Measurements from ENCODE around the gene ATXN1.

DNA sequence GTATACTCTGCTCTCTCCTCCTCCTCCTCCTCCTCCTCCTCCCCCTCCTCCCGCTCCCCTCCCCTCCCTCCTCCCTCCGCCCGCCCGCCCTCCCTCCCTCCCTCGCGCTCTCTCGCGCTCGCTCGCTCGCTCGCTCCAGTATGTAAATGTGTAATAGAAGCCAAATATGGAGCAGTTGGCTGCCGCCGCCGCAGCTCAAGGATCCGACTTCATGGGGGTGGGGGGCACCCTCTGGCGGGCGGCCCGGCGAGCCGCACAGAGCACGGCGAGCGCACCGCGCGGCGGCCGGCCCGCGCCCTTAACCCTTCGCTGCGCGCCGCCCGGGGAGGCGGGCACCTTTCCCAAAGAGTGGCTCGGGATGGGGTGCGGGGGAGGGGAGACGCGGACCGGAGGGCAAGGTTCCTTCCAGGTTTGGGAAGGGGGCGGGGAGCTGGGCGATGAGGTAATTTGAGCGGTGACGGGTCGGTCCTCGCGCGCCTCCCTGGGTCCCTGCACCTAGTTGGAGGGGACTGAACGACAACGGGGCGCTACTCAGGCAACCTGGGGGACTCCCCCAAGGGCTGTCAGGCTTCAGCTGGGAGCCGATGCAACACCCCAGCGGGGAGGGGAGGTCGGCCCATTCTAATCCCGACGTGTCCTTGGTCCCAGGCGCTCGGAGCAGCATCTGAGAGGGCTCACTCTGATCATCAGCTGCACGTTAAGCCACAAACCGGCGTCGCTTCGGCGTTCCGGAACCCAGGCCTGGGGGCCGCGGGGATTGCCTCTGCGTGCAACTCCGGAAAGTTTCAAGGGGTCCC is 409 bp upstream of the ATXN1 start:
- TF ChIP-seq, protein P1, sequence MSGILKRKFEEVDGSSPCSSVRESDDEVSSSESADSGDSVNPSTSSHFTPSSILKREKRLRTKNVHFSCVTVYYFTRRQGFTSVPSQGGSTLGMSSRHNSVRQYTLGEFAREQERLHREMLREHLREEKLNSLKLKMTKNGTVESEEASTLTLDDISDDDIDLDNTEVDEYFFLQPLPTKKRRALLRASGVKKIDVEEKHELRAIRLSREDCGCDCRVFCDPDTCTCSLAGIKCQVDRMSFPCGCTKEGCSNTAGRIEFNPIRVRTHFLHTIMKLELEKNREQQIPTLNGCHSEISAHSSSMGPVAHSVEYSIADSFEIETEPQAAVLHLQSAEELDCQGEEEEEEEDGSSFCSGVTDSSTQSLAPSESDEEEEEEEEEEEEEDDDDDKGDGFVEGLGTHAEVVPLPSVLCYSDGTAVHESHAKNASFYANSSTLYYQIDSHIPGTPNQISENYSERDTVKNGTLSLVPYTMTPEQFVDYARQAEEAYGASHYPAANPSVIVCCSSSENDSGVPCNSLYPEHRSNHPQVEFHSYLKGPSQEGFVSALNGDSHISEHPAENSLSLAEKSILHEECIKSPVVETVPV (CRISPR knock-in tag; IDR thresholded peaks at IDR 0.05) = no peak
- no peak for TF ChIP-seq RARB (CRISPR knock-in tag; IDR thresholded peaks at IDR 0.05)
- no peak for TF ChIP-seq BACH2 (CRISPR knock-in tag; IDR thresholded peaks at IDR 0.05; ENCODE audit: borderline replicate concordance)
- no peak for TF ChIP-seq TCF4 (CRISPR knock-in tag; IDR thresholded peaks at IDR 0.05; ENCODE audit: borderline replicate concordance)
- no peak for TF ChIP-seq ISL1 (CRISPR knock-in tag; IDR thresholded peaks at IDR 0.05)
